8988T (cell line): ENCODE measurements around the gene CACNA1C.
"Not testable (repeated sequence)": the region's sequence is repeated elsewhere in the genome, so short reads cannot be mapped to it uniquely, and the experiment has no call there.

ENCODE experiments used
- DNase-seq: peaks from one replicate; pipeline ENCODE4 v3.0.0; 2011

Gene CACNA1C

DNA sequence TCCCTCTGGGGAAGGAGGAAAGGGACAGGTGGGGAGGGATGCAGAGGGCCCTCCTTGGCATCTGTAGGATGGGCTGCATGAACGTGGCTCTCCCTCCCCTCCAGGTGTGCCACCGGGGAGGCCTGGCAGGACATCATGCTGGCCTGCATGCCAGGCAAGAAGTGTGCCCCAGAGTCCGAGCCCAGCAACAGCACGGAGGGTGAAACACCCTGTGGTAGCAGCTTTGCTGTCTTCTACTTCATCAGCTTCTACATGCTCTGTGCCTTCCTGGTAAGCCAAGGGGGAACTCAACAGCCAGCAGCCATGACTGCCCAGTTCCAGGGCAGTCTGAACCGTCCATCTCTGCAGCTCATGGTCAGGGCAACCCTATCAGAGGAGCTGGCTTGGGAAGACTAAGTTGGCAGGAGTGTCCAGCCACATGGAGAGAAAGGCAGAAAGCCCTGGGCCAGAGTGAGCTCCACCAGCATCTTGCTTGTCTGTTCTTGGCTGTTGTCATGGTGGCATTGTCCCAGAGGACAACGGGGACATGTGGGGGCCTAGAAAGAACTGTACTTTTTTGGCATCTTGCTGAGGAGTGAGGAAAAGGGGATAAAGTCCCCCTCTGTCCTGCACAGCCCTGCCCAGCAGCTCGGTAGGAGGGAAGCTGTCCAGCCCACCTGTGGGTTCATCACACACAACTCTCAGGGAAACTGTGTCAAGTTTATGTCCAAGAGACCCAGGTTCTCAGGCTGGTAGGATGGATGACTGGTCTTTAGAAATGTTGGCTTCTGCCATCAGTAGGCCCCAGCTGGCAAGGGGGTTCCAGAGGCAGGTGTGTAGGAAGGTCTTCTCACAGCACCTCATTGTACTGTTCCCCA, 612.2 kb downstream of the CACNA1C start:
- DNase-seq = no peak

DNA sequence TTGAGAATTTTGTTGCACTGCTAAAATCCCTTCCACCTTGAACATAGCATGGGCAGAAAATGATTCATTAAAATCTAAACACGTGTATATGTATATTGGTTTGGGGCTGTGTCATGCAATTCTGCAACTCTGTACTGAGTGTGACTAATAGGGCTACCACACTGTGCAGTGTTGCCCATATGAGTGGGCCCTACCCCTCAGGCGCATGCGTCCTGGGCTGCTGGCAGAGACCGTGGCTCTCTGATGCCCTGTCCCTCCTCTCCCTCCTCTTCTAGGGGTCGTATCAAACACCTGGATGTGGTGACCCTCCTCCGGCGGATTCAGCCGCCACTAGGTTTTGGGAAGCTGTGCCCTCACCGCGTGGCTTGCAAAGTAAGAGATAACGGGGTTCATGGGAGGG, 613.6 kb downstream of the CACNA1C start:
- no peak for DNase-seq

DNA sequence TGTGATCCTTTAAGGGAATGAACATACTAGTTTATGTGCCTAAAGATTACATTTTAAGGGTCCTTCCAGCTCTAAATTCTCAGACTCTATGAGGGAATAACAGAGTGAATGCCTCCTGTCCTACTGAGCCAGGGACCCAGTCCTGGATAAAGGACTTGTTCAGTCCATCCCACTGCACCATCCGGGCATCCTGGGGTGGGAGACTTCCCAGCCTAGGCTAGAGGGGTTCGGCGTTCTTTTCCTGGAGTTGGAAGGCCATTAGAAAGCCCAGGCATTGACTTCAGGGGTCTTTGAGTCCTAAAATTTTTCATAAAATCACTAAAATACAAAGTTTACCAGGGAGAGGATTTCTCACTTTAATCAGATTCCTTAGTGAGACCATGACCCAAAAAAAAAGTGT, 614.1 kb downstream of the CACNA1C start:
- no peak for DNase-seq

DNA sequence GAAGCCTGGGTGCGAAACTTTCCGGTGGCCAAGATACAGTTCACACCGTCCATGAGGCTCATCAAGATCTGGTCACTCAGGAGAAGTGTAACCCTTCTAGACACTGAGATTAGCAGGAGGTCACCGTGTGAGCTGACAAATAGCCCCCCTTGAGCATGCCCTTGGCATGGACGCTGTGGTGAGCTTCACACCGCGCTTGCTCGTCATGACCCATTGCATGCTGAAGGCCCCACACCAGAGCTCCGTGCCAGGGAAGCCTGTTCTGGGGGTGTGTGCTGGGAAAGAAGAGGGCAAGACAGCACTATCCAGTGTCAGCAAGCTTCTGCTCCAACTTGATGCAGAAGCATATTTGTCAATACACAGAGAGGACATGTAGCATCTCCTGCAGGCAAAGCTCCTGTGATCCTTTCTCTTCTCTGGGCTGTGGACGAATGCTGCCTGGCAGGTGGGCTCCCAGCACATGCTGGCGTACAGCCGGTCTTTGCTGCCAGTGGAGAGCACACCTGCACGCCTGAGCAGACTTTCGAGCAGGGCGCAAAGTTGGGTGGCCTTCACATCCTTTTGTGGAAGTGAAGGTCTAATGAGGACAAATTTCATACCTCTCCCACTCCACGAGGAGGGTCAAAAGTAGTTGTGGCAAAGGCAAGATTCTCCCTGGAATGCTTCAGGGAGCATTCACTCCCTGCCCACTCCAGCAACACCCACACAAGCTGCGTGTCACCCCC, 615.1 kb downstream of the CACNA1C start:
- no peak for DNase-seq

DNA sequence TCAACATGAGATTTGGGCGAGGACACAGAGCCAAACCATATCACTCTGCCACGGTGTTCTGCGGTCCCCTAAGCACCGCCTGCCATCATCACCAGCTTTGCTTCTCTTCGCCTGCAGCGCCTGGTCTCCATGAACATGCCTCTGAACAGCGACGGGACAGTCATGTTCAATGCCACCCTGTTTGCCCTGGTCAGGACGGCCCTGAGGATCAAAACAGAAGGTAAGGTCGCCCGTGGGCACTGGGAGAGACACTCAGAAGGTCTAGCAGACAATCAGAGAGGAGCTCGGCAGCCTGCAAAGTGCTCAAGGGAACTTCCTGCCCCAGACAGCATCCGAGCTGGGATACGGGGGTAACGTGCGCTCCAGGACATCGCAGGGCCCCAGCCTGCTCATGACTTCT, 616.0 kb downstream of the CACNA1C start:
- no peak for DNase-seq

DNA sequence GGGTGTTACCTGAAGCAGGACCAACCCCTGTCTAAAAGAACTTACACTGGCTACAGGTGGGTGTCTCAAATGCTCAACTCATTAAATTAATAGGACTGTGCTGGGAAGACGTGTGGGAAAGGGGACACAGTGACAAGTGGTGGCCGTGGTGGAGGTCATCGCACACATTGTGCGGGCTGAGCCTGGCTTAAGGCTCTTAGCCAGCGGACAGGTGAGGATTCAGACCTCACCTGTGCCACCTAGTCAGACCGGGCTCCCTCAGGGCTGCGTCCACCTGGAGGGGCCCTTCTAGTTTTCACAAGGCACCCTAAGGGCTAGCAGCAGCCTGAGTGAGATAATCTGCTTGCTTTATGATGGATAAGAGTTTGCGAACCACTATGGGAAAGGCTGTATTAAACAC, 616.8 kb downstream of the CACNA1C start:
- DNase-seq = no peak

DNA sequence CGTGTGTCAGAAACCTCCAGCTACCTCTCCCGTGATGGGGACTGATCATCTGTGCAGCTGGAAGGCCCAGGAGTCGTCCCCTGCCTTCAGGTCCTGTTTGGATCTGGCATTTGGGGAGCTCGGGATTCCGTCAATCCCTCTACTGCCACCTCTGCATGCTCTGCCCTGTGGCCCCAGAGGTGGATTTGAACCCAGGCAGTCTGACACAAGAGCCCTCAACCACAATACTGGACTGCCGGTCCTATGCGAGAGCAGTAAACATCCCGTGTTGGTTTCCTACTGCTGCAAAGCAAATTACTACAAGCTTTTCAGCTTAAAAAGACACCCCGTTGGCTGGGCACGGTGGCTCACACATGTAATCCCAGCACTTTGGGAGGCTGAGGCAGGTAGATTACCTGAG, 620.1 kb downstream of the CACNA1C start:
- DNase-seq = no peak

DNA sequence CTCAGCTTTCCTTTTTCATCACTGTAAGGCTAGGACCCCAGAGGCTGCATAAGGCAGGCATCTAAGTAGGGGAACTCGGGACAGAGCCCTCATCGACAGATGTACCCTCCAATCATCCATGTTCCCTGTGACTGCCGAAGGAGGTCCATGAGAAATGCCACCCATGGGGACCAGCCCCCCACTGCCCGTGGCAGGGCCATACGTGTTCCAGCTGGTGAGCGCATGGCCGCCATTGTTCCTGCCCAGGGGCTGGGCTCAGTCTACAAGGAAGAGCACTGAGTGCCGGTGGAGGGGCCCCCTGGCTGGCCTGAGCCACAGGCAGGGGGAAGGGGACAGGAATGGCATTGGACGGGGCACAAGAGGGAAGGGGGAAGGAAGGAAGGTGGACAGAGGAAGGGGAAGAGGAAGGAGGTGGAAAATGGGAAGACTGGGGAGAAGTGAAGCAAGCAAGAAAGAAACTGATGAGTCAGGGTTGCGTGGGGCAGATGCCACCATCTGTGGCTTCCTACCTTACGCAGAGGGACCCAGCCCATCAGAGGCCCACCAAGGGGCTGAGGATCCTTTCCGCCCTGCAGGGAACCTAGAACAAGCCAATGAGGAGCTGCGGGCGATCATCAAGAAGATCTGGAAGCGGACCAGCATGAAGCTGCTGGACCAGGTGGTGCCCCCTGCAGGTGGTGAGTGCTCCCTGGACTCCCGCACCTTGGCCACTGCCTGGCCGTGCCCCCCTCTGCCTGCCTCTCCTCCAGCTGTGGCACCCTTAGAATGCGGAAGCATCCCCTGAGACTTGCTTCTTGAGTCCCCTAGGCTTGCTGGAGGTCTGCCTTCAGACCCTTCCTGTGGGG, 621.4 kb downstream of the CACNA1C start:
- no peak for DNase-seq

DNA sequence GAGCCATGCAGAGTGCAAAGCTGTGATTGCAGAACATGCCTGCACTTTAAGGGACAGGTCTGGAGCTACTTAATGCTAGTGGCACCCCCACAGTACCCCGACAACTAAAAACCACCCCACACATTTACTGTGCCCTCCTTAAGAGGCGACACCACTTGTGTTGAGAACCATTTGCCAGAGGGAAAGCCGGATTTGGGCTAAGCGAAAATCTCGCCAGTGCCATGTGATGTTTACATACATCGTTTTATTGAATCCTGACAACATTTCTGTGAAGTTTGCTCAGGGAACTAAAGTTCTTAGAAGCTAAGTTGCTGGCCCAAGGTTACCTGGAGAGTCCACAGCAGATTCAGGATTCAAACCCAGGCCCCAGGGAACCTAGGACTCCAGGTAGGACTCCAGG, 623.0 kb downstream of the CACNA1C start:
- no peak for DNase-seq

DNA sequence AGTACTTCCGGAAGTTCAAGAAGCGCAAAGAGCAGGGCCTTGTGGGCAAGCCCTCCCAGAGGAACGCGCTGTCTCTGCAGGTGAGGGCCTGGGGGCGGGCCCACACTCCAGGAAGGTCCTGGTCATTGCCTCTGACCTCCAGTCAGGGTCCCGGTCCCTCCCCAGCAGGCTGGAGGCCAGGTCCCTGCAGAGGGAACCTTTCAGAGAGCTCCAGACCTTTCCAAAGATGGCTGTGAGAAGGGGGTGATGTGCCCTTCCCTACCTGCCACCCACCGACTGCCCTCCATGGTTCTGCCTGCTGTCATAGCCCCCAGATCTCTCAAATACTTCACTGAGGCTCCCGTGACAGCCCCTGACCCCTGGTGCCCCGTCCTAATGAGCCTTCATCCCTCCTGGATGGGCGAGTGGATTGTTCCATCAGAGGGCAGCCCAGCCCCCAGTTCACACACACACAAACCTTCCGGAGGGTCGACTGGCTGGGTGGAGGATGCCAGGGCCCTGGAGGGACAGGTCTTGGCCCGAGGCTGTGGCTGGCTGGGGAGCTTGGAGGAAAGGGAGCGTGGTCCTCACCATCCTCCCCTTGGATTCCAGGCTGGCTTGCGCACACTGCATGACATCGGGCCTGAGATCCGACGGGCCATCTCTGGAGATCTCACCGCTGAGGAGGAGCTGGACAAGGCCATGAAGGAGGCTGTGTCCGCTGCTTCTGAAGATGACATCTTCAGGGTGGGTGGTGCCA, 624.5 kb downstream of the CACNA1C start:
- no peak for DNase-seq

DNA sequence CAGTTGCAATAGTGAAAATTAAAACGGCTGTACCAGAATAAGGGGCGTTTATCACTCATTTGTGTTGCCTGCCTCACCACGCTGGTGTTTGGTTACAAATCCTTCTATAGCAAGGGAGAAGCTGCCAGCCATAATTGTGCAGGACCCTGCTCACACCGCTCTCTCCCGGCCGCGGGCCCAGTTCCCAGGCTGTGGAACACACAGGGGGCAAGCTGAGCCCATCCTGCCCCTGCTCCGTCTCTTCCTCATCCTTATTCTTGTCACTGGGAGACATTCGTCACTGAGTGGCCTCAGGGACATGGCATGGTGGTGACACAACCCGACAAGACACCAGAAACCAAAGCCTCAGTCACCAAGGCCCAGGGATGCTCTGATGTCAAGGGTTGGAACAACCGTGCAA, 625.6 kb downstream of the CACNA1C start:
- no peak for DNase-seq

DNA sequence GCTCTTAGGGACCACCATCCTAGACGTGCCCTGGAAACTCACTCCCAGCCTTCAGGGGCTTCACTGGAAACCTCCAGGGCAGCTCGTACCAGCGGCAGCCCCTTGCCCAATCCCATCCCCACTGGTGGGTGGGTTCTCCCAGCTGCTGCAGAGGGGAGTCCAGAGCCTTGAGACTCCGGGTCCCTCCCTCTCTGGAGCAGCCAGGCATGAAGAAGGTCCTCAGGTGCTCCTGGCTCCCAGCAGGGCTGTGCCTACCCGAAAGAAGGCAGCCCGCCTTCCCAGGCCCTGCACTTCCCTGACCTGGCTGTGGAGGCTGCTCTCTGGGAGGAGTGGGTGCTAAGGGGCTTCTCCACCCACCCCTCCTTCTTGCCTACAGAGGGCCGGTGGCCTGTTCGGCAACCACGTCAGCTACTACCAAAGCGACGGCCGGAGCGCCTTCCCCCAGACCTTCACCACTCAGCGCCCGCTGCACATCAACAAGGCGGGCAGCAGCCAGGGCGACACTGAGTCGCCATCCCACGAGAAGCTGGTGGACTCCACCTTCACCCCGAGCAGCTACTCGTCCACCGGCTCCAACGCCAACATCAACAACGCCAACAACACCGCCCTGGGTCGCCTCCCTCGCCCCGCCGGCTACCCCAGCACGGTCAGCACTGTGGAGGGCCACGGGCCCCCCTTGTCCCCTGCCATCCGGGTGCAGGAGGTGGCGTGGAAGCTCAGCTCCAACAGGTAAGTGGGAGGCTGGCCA, 626.5 kb downstream of the CACNA1C start:
- DNase-seq = no peak

DNA sequence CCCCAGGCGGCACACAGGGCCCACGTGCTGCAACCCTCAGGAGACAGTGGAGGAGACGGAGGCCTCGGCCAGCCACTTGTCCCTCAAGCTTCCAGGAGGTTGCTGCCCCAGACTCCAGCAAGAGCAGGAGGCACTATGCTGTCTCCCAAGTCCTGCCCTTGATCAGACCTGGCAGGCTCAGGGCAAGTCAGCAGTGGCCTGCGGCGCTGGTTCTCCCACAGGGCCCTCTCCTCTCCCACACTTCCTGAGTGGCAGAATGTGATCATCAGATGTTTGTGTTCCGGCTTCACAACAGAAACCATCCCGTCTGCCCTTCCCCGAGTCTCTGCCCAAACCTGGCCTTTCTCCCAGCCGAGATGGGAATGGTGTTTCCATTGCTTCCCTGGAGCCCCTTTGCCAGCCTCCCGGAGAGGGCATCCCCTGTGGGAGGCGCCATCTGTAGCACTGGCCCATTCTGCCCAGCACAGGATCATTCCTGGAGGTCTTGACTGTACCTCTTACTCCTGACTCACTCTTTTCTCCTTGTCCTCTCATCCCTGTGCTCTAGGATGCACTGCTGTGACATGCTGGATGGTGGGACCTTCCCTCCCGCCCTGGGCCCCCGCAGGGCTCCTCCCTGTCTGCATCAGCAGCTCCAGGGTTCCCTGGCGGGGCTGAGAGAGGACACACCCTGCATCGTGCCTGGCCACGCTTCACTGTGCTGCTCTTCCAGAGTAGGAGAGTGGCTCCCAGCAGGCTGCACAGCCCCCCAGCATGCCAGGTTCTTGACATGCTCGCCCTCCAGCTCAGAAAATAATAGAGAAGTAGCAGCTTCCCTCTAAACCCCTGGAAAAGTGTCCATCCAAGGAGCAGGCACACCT, 627.3 kb downstream of the CACNA1C start:
- no peak for DNase-seq

DNA sequence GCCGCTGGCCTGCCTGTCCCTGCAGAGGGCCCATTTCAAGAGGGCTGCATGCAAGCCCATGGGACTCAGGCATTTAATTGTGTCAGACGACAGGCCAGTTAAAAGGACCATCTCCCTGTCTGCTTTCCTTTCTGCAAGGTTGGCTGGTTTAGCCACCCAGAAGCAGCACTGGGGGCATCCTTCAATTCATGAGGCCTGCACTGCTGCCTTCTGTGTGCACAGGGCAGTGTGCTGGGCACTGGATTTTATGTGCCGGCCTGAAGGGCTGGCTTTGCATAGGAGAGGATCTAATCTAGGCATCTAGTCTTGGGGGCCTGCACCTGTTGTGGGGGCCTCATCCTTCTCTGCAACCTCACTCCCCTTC, 627.9 kb downstream of the CACNA1C start:
- no peak for DNase-seq

DNA sequence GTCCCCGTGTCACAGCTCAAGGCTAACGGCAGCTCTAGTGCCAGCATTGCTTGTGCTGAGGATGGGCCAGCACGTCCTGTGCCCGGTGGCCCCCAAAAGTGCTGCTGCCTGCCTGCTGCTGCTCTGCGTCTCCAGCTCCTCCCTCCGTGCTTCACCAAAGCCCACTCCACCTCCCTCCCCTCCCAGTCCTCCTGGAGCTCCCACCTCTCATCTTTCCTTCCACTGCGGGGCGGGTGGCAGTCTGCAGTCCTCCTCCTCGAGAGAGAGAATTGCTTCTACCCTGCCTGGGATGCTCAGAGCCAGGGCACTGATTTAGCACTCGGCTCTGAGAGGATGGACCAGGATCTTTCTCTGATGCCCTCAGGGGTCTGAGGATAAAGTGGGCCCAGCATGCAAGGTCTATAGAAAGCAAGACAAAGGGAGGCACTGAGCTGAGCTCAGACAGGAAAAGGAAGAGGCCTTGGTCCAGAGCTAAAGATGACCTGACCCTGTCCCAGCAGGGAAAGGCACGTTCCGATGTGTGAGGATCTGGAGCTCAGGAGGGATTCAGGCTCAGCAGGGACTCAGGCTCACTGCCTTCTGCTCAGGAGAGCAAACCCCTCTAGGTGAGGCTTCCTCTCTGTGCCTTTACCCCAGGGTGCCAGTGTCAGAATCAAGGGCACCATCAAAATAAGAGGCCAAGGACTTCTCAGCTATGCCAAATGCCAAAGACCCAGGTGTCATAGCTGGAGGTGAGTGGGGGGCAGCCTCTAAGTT, 628.8 kb downstream of the CACNA1C start:
- no peak for DNase-seq

DNA sequence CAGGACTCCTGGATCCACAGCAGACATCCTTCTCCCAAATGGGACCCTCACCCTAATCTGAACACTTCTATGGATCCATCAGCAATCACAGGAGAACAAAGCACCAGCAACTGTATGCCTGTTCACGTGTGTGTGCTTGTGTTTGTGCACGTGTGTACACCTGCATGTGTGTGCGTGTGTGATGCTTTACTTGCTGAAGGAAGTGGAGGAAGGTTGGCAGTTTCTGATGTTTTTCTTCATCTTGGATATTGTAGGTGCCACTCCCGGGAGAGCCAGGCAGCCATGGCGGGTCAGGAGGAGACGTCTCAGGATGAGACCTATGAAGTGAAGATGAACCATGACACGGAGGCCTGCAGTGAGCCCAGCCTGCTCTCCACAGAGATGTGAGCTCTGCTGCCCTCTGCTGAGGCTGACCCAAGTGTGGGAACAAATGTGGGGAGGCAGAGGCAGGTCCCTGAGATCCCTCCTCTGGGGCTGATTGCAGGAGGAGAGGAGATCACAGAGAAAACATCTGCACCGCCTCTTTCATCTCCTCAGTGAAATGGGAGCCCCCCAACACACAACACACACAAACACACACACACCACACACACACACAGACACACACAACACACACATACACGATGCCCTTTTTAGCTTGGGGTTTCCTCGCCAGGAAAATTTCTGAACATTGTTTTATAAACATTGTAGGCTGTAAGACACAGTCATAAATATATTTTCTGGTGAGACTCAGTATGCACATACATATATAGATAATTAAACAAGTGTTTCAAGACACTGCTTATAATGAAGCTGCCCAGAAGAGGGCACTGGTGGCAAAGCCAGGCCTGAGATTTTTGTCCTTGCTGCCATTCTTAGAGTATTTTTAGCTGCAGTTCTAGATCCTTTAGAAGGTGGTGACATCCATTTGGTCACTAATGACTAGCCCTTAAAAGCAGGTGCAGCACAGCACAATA, 629.8 kb downstream of the CACNA1C start:
- DNase-seq = no peak

DNA sequence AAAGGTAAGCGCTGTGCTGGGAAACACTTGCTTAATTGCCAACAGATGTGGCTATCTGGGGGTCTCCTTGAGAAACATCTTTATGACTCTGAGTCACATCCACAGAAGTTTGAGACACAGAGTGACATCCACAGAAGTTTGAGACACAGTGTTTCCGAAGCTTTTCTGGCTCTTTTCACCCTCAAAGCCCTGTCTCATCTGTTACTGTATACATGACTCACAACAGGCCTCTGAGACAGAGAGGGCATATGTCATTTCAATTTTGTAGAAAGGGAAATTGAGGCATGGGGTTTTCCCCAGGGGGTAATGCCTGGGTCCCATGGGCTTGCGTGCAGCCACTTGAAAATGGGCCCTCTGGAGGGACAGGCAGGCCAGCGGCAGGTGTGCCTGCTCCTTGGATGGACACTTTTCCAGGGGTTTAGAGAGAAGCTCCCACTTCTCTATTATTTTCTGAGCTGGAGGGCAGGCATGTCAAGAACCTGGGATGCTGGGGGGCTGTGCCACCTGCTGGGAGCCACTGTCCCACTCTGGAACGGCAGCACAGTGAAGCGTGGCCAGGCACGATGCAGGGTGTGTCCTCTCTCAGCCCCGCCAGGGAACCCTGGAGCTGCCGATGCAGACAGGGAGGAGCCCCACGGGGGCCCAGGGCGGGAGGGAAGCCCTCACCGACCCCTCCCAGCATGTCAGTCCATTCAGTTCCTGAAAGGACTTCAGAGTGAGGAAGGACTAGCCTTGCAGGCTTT, 630.7 kb downstream of the CACNA1C start:
- DNase-seq = no peak

DNA sequence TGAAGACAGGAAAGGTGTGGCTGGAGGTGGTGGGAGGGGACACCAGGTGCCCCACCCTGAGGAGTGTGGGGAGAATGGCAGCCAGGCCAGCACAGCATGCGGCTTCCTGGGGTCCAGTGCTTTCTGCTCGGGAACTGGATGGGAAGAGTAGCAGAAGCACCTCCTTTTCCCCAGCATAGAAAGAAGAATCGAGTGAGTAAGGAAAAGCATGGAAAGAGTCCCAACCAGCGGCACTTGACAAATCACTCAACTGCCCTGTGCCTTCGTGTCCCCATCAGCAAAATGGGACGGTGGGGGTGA, 631.2 kb downstream of the CACNA1C start:
- not testable (repeated sequence) for DNase-seq
